Mucosa of gallbladder (tissue), 1 donor: Measurements from ENCODE around the gene OTOA. TPM values are rescaled to one million over a fixed set of nuclear protein-coding genes. Genes with fewer than 3 reads are reported as not detected.
"Not testable (repeated sequence)": the region's sequence is repeated elsewhere in the genome, so short reads cannot be mapped to it uniquely, and the experiment has no call there.

Experiments used
- DNase-seq: peaks from one replicate; pipeline ENCODE4 v3.0.0-alpha.2; 2020; ENCODE audit warnings: low spot score
- total RNA-seq: library from RNA; stranded (reverse); gene quantifications from one replicate; pipeline ENCODE4 v1.2.1, GENCODE V29; 2021
- donor health status: DM: no; HTN: no; CAD: no.

OTOA gene
- total RNA-seq, 1 donor from 2014 or later = 0.46 TPM

GRCh38 chr16:21641916-21642315 lies 21.9 kb upstream of the OTOA start:
- no peak for DNase-seq

- no peak for DNase-seq
Observed at GRCh38 chr16:21642861-21643260, 20.9 kb upstream of the OTOA start.

- DNase-seq = no peak
Observed at GRCh38 chr16:21643785-21644184, 20.0 kb upstream of the OTOA start.

GRCh38 chr16:21644674-21645073 lies 19.1 kb upstream of the OTOA start:
- no peak for DNase-seq

GRCh38 chr16:21645261-21645721 lies 18.5 kb upstream of the OTOA start:
- DNase-seq = no peak

GRCh38 chr16:21646091-21646490 lies 17.7 kb upstream of the OTOA start:
- no peak for DNase-seq

GRCh38 chr16:21646721-21647561 lies 16.8 kb upstream of the OTOA start:
- peak; percentile 40 for DNase-seq

GRCh38 chr16:21647562-21648164 lies 16.1 kb upstream of the OTOA start:
- no peak for DNase-seq

- DNase-seq = not testable (repeated sequence)
Observed at GRCh38 chr16:21649826-21650406, 13.9 kb upstream of the OTOA start.

GRCh38 chr16:21650521-21650920 lies 13.2 kb upstream of the OTOA start:
- DNase-seq = no peak

- DNase-seq = no peak
Observed at GRCh38 chr16:21651515-21651914, 12.3 kb upstream of the OTOA start.

- DNase-seq = no peak
Observed at GRCh38 chr16:21652453-21652852, 11.3 kb upstream of the OTOA start, which contains the start of gene IGSF6. Gene IGSF6, minus strand, starts transcription at chr16:21652608. Its CDS starts 10 bp downstream, at chr16:21652598.

GRCh38 chr16:21653571-21653970 lies 10.2 kb upstream of the OTOA start:
- DNase-seq = no peak

GRCh38 chr16:21654466-21654865 lies 9.3 kb upstream of the OTOA start:
- DNase-seq = no peak

GRCh38 chr16:21654881-21655280 lies 8.9 kb upstream of the OTOA start:
- no peak for DNase-seq

GRCh38 chr16:21656795-21657768 lies 6.7 kb upstream of the OTOA start:
- no peak for DNase-seq

- no peak for DNase-seq
Observed at GRCh38 chr16:21659124-21659523, 4.6 kb upstream of the OTOA start.

GRCh38 chr16:21664801-21665492 lies 1.2 kb downstream of the OTOA start:
- DNase-seq = no peak

- DNase-seq = no peak
Observed at GRCh38 chr16:21666772-21667171, 3.0 kb downstream of the OTOA start.

- no peak for DNase-seq
Observed at GRCh38 chr16:21667575-21667974, 3.8 kb downstream of the OTOA start.

GRCh38 chr16:21673469-21673868 lies 9.7 kb downstream of the OTOA start:
- DNase-seq = no peak
